Uterus (tissue), 2 donors: ENCODE data around the gene WWOX.

ENCODE experiments used
- CTCF ChIP-seq, 4 experiments: fragments of 200-600 bp in 2 of 4; fragments of 450-650 bp in 2 of 4; sonication (generic) in 2 of 4; IDR thresholded peaks; one replicate each; pipeline ENCODE4 v1.5.1; 2016 to 2019; ENCODE audit warnings: antibody characterized with exemption in 4 of 4, mild to moderate bottlenecking in 2 of 4, moderate library complexity in 1 of 4
- POLR2A ChIP-seq, 2 donors: fragments of 450-650 bp; IDR thresholded peaks; one replicate each; pipeline ENCODE4 v1.6.1; 2016; ENCODE audit warnings: antibody characterized with exemption in 2 of 2, mild to moderate bottlenecking in 1 of 2, moderate library complexity in 1 of 2

GRCh38 chr16:78274771-78275170, 175.3 kb downstream of the WWOX start:
- TF ChIP-seq CTCF (IDR thresholded peaks at IDR 0.05) = no peak
- no peak for TF ChIP-seq POLR2A (IDR thresholded peaks at IDR 0.05)
